IMR-90 (cell line): ENCODE results near the gene ATP1B3. TPM values are rescaled to one million over a fixed set of nuclear protein-coding genes. Genes with fewer than 3 reads are reported as not detected.
"Not testable (repeated sequence)": the region's sequence is repeated elsewhere in the genome, so short reads cannot be mapped to it uniquely, and the experiment has no call there.

Experiments used
- ATAC-seq: fragments of 200-7000 bp; cut with Tn5 transposase; 2 replicates; pipeline ENCODE4 v1.9.1; 2020; ENCODE audit warnings: low read depth, mild to moderate bottlenecking, moderate library complexity
- BruUV-seq: library from RNA; stranded (reverse); fragments of 400-500 nt; replicated peaks from 2 replicates; lab custom pipeline; 2021; lab: Mats Ljungman, UMichigan
- CTCF ChIA-PET: fragments of 300-600 bp; formaldehyde crosslinking; extraction: SDS; loops from one replicate; lab custom pipeline; 2021; ENCODE audit warnings: antibody characterized with exemption; lab: Yijun Ruan, JAX
- POLR2A ChIA-PET: fragments of 300-600 bp; sonication (Branson Sonifier 250); formaldehyde crosslinking; loops from one replicate; lab custom pipeline; 2022; ENCODE audit warnings: antibody characterized with exemption; ENCODE audit not compliant: unreplicated experiment; lab: Charles Lee
- DNase-seq: peaks from one replicate; pipeline ENCODE4 v3.0.0; 2013
- H2AFZ ChIP-seq: replicated peaks from 2 replicates; pipeline ENCODE3; 2013; ENCODE audit warnings: low read length, mild to moderate bottlenecking; ENCODE audit not compliant: poor library complexity
- H2AK5ac ChIP-seq: 2 replicates; pipeline ENCODE4 v1.6.1; 2013; ENCODE audit warnings: low read depth, low read length, inconsistent platforms
- H2AK9ac ChIP-seq: replicated peaks from 2 replicates; pipeline ENCODE3; 2013; ENCODE audit warnings: mild to moderate bottlenecking, low read depth, low read length, moderate library complexity; ENCODE audit not compliant: poor library complexity
- H2BK120ac ChIP-seq: 2 replicates; pipeline ENCODE4 v1.6.1; 2013; ENCODE audit warnings: low read depth, low read length, inconsistent platforms
- H2BK15ac ChIP-seq: 3 replicates; pipeline ENCODE4 v1.6.1; 2013; ENCODE audit warnings: low read depth, low read length, inconsistent platforms
- H2BK20ac ChIP-seq: 2 replicates; pipeline ENCODE4 v1.6.1; 2013; ENCODE audit warnings: low read depth, mild to moderate bottlenecking, inconsistent platforms, low read length, moderate library complexity
- H2BK5ac ChIP-seq: 2 replicates; pipeline ENCODE4 v1.6.1; 2013; ENCODE audit warnings: mild to moderate bottlenecking, low read depth, low read length, inconsistent platforms; ENCODE audit not compliant: poor library complexity, severe bottlenecking
- H3K14ac ChIP-seq: replicated peaks from 2 replicates; pipeline ENCODE4 v1.6.1; 2013; ENCODE audit warnings: low read depth, low read length, inconsistent platforms
- H3K18ac ChIP-seq: 2 replicates; pipeline ENCODE4 v1.6.1; 2013; ENCODE audit warnings: low read depth, low read length, control low read depth
- H3K23ac ChIP-seq: 2 replicates; pipeline ENCODE4 v1.6.1; 2013; ENCODE audit warnings: low read depth, low read length, inconsistent platforms
- H3K27ac ChIP-seq: 2 replicates; pipeline ENCODE4 v1.5.1; 2013; ENCODE audit warnings: mild to moderate bottlenecking, control low read depth, low read length; ENCODE audit not compliant: insufficient read depth
- H3K27me3 ChIP-seq: 2 replicates; pipeline ENCODE4 v1.6.1; 2013; ENCODE audit warnings: low read length; ENCODE audit not compliant: control insufficient read depth, insufficient read depth
- H3K36me3 ChIP-seq: 2 replicates; pipeline ENCODE4 v1.6.1; 2013; ENCODE audit warnings: low read length, mixed read lengths; ENCODE audit not compliant: control insufficient read depth, insufficient read depth
- H3K4ac ChIP-seq: 2 replicates; pipeline ENCODE4 v1.6.1; 2013; ENCODE audit warnings: low read depth, low read length, inconsistent platforms
- H3K4me1 ChIP-seq: 2 replicates; pipeline ENCODE4 v1.6.1; 2013; ENCODE audit warnings: low read length, mixed read lengths; ENCODE audit not compliant: control insufficient read depth, insufficient read depth
- H3K4me2 ChIP-seq: 2 replicates; pipeline ENCODE4 v1.6.1; 2013; ENCODE audit warnings: low read depth, mild to moderate bottlenecking, control low read depth, low read length, moderate library complexity
- H3K4me3 ChIP-seq: 2 replicates; pipeline ENCODE4 v1.5.1; 2013; ENCODE audit warnings: low read depth, mild to moderate bottlenecking, control low read depth, low read length, moderate library complexity; ENCODE audit not compliant: insufficient read depth
- H3K56ac ChIP-seq: 2 replicates; pipeline ENCODE4 v1.6.1; 2013; ENCODE audit warnings: low read length, inconsistent platforms; ENCODE audit not compliant: insufficient read depth; ENCODE audit errors: extremely low read depth
- H3K79me1 ChIP-seq, 2 experiments: 2 replicates each; pipeline ENCODE4 v1.6.1; 2013; ENCODE audit warnings: low read length in 2 of 2, inconsistent platforms in 1 of 2, low read depth in 1 of 2
- H3K9ac ChIP-seq: 2 replicates; pipeline ENCODE4 v1.6.1; 2013; ENCODE audit warnings: low read depth, low read length, control low read depth
- H3K9me1 ChIP-seq: 2 replicates; pipeline ENCODE4 v1.6.1; 2013; ENCODE audit warnings: low read length, inconsistent platforms; ENCODE audit not compliant: insufficient read depth
- H3K9me3 ChIP-seq: 2 replicates; pipeline ENCODE4 v1.6.1; 2013; ENCODE audit warnings: low read length; ENCODE audit not compliant: control insufficient read depth, insufficient read depth
- H4K20me1 ChIP-seq: 2 replicates; pipeline ENCODE4 v1.6.1; 2013; ENCODE audit warnings: low read length, inconsistent platforms; ENCODE audit not compliant: insufficient read depth
- H4K5ac ChIP-seq: 2 replicates; pipeline ENCODE4 v1.6.1; 2013; ENCODE audit warnings: mild to moderate bottlenecking, low read depth, low read length, control low read depth
- H4K8ac ChIP-seq, 2 experiments: 2 replicates each; pipeline ENCODE4 v1.6.1; 2013; ENCODE audit warnings: low read depth in 2 of 2, low read length in 2 of 2, control low read depth in 1 of 2, inconsistent platforms in 1 of 2
- H4K91ac ChIP-seq: 2 replicates; pipeline ENCODE4 v1.6.1; 2013; ENCODE audit warnings: low read depth, low read length, inconsistent platforms; ENCODE audit not compliant: insufficient read depth
- WGBS, 2 experiments: methylation state at CpG; one replicate each; pipeline versions ENCODE4 v1.1.5 to v1.1.7; 2013; ENCODE audit warnings: missing lambda C conversion rate in 2 of 2; ENCODE audit not compliant: insufficient read length in 1 of 2; ENCODE audit errors: extremely low coverage in 2 of 2; 5-methylcytosine and 5-hydroxymethylcytosine counted together
- dilution Hi-C: fragments of 300-500 bp; cut with HindIII; formaldehyde crosslinking; loops from one replicate; pipeline ENCODE4 v1.14.3; 2018; ENCODE audit warnings: low sequenced_read_pairs; ENCODE audit not compliant: unreplicated experiment
- in situ Hi-C: fragments of 300-500 bp; cut with MboI; formaldehyde crosslinking; loops from 3 replicates; pipeline ENCODE4 v1.14.3; 2019; ENCODE audit warnings: low sequenced_read_pairs, inconsistent platforms, mixed read lengths
- intact Hi-C: fragments of 100-400 bp; cut with micrococcal nuclease; formaldehyde crosslinking; loops from 2 replicates; pipeline ENCODE4 v1.10.0; 2022
- polyA plus RNA-seq, 3 experiments: library from polyadenylated mRNA; depleted of rRNA; stranded (reverse); fragments of >200 nt; gene quantifications; 2 replicates each; pipeline ENCODE4 v1.2.3, GENCODE V29; 2012; ENCODE audit warnings: low replicate concordance in 1 of 3
- total RNA-seq: library from RNA; depleted of rRNA; stranded (reverse); fragments of >200 nt; gene quantifications from 2 replicates; pipeline ENCODE4 v1.2.3, GENCODE V29; 2012

ATP1B3 gene
- total and polyA plus RNA-seq, 2 of the 4 experiments (the other 2 are of a cell fraction) = 64.3 to 126 TPM

- ATAC-seq, H2BK120ac ChIP-seq, H3K4me3 ChIP-seq, H4K91ac ChIP-seq, H4K8ac ChIP-seq, H3K18ac ChIP-seq, H3K4me1 ChIP-seq, DNase-seq, H3K9me3 ChIP-seq, H2BK20ac ChIP-seq, H3K9ac ChIP-seq, H3K36me3 ChIP-seq, H2AFZ ChIP-seq, H3K4ac ChIP-seq, H3K56ac ChIP-seq, H2AK5ac ChIP-seq, CTCF ChIA-PET, H4K5ac ChIP-seq, H3K9me1 ChIP-seq, H3K27me3 ChIP-seq, POLR2A ChIA-PET, H2AK9ac ChIP-seq, H3K14ac ChIP-seq, H3K4me2 ChIP-seq, H3K27ac ChIP-seq, H2BK5ac ChIP-seq, H3K23ac ChIP-seq, BruUV-seq, H2BK15ac ChIP-seq, intact Hi-C loops, dilution Hi-C loops: not testable (repeated sequence)
- H4K20me1 ChIP-seq = peaks cover 13% of the 10 kb centered on the region
- in situ Hi-C loops = loop anchor here (25.0 kb wide), 1 partner anchor 551 kb away; no protein-coding TSS in a partner anchor
- H3K79me1 ChIP-seq = peaks cover 22 to 57% of the 10 kb centered on the region in 2 experiments
- no CpG with 5 or more reads among the region's 3 CpGs for WGBS, 2 experiments
Measured at GRCh38 chr3:141888548-141888947, 12.1 kb downstream of the ATP1B3 start.
